Type B pancreatic cell (in vitro differentiated cells): ENCODE measurements around the gene KRT12. TPM values are rescaled to one million over a fixed set of nuclear protein-coding genes. Genes with fewer than 3 reads are reported as not detected.
"Not testable (repeated sequence)": the region's sequence is repeated elsewhere in the genome, so short reads cannot be mapped to it uniquely, and the experiment has no call there.

Source experiments
- DNase-seq: peaks from one replicate; pipeline ENCODE4 v3.0.0; 2021; ENCODE audit warnings: mixed read lengths; ENCODE audit not compliant: unreplicated experiment; ENCODE audit errors: extremely low spot score
- H3K27ac Mint-ChIP-seq: 2 replicates; pipeline ENCODE4 v1.8.0; 2021; ENCODE audit warnings: mild to moderate bottlenecking, mixed read lengths
- H3K27me3 Mint-ChIP-seq: 2 replicates; pipeline ENCODE4 v1.8.0; 2021; ENCODE audit warnings: mixed read lengths
- H3K36me3 Mint-ChIP-seq: 2 replicates; pipeline ENCODE4 v1.8.0; 2021; ENCODE audit warnings: mixed read lengths
- H3K4me1 Mint-ChIP-seq: one replicate; pipeline ENCODE4 v1.8.0; 2021; ENCODE audit warnings: mixed read lengths; ENCODE audit not compliant: unreplicated experiment
- H3K4me3 Mint-ChIP-seq: 2 replicates; pipeline ENCODE4 v1.8.0; 2021; ENCODE audit warnings: mild to moderate bottlenecking, mixed read lengths
- H3K9me3 Mint-ChIP-seq: 2 replicates; pipeline ENCODE4 v1.8.0; 2021; ENCODE audit warnings: mixed read lengths
- total RNA-seq: library from RNA; stranded (reverse); gene quantifications from 2 replicates; pipeline ENCODE4 v1.2.1, GENCODE V29; 2021; ENCODE audit warnings: low replicate concordance
- TF ChIP-seq, protein P1 (sequence below): fragments of 200-600 bp; sonication (generic); conservative IDR thresholded peaks from 2 replicates; pipeline ENCODE4 v1.5.0; 2021; ENCODE audit warnings: antibody characterized with exemption, mild to moderate bottlenecking

KRT12 gene
- total RNA-seq, 1 donor from 2014 or later, result not detected

DNA sequence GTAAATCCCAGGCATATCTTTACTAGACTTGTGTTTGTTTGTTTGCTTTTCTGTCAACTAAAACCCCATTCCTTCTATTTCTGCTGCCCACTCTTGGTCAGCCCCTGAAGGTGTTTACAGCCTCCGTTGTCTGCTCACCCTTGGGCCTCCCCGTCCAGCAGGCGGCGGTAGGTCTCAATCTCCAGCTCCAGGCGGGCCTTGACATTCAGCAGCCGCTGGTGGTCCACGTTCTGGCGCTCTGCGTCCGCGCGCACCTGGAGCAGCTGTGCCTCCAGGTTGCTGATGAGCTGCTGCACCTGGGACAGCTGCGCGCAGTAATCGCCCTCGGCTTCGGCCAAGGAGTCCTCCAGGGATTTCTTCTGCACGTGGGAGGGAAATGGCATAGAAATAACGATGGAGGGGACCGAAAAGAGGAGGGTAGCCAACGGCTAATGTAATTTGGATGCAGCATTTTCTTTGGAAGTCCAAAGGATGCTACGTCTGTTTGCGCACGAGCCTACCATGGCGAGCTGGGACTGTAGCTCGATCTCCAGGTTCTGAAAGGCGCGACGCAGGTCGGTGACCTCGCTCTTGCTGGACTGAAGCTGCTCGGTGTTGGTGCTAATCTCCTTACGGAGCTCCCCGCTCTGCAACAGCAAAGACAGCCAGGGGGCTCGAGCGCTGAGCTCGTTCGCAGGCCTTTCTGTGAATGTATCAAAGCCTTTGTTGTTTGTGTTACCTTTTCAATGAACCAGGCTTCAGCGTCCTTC lies 3.9 kb downstream of the KRT12 start:
- Mint-ChIP-seq H3K4me3 (no peak overlapping the region), H3K27ac (no peak overlapping the region)

DNA sequence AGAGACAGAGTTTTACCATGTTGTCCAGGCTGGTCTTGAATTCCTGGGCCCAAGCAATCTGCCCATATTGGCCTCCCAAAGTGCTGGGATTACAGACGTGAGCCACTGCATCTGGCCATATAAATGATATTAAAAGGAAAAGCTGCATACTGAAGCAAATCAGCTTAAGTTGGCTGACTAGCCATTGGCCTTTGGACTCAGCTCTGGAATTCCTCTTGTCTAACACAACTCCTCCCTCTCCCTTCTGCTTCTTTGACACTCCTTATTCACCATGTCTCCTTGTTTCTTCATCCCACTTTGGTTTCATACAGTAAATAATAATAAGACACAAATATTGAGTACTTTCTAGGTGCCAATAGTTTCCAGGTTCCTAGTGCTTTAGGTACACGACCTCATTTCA lies 7.5 kb downstream of the KRT12 start:
- Mint-ChIP-seq H3K27me3 (no peaks in the 10 kb centered on the region), H3K36me3 (no peaks in the 10 kb centered on the region), H3K4me3 (no peak overlapping the region), H3K4me1 (peaks cover 25% of the 10 kb centered on the region), H3K9me3 (no peaks in the 10 kb centered on the region), H3K27ac (peak overlapping the region; percentile 3)
- TF ChIP-seq, protein P1, sequence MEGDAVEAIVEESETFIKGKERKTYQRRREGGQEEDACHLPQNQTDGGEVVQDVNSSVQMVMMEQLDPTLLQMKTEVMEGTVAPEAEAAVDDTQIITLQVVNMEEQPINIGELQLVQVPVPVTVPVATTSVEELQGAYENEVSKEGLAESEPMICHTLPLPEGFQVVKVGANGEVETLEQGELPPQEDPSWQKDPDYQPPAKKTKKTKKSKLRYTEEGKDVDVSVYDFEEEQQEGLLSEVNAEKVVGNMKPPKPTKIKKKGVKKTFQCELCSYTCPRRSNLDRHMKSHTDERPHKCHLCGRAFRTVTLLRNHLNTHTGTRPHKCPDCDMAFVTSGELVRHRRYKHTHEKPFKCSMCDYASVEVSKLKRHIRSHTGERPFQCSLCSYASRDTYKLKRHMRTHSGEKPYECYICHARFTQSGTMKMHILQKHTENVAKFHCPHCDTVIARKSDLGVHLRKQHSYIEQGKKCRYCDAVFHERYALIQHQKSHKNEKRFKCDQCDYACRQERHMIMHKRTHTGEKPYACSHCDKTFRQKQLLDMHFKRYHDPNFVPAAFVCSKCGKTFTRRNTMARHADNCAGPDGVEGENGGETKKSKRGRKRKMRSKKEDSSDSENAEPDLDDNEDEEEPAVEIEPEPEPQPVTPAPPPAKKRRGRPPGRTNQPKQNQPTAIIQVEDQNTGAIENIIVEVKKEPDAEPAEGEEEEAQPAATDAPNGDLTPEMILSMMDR, result no peak
- no peak for DNase-seq

More for the DNA sequence above, 3.9 kb downstream of the KRT12 start:
- H3K36me3 Mint-ChIP-seq, result no peaks in the 10 kb centered on the region
- H3K9me3 Mint-ChIP-seq, result no peaks in the 10 kb centered on the region
- TF ChIP-seq, protein P1, result peak; percentile 56
- DNase-seq, result no peak
- peaks cover 13% of the 10 kb centered on the region for H3K4me1 Mint-ChIP-seq
- no peaks in the 10 kb centered on the region for H3K27me3 Mint-ChIP-seq

DNA sequence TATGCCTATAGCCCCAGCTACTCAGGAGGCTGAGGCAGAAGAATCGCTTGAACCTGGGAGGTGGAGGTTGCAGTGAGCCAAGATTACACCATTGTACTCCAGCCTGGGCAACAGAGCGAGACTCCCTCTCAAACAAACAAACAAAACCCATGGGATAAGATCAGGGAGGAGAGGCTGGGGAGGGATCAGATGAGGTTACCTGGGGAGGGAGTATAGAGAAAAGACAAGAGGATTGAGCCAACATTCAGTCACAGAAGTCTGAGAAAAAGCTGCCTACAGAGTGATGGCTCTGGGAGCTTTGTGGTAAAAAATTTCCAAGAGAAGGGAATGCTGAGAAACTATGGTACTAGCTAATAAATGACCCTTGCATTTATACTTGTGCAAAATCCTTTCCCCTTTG lies 8.4 kb downstream of the KRT12 start:
- peaks cover 26% of the 10 kb centered on the region for H3K4me1 Mint-ChIP-seq
- not testable (repeated sequence) for H3K27me3 Mint-ChIP-seq, DNase-seq, H3K36me3 Mint-ChIP-seq, H3K9me3 Mint-ChIP-seq, H3K4me3 Mint-ChIP-seq
- peak overlapping the region; percentile 8 for H3K27ac Mint-ChIP-seq

DNA sequence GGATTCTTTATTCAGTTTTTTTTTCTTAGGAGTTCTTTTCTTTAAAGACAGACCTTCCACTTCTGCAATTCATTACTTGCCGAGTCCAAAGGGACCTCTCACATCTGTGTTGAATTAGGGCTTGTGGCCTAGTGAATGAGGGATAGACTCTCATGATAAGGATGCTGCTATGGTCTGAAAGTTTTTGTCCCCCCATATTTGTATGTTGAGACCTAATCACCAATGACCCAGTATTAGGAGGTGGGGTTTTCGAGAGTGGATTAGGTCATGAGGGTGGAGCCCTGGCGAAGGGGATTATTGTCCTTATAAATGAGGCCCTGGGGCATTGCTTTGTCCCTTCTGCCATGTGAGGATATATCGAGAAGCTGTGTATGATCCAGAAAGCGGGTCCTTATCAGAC lies 9.5 kb downstream of the KRT12 start:
- Mint-ChIP-seq H3K27me3 (no peaks in the 10 kb centered on the region), H3K4me1 (peaks cover 32% of the 10 kb centered on the region), H3K27ac (peak overlapping the region; percentile 84), H3K36me3 (no peaks in the 10 kb centered on the region), H3K4me3 (peak overlapping the region; percentile 48), H3K9me3 (no peaks in the 10 kb centered on the region)
- DNase-seq, result no peak
- TF ChIP-seq, protein P1, result no peak

DNA sequence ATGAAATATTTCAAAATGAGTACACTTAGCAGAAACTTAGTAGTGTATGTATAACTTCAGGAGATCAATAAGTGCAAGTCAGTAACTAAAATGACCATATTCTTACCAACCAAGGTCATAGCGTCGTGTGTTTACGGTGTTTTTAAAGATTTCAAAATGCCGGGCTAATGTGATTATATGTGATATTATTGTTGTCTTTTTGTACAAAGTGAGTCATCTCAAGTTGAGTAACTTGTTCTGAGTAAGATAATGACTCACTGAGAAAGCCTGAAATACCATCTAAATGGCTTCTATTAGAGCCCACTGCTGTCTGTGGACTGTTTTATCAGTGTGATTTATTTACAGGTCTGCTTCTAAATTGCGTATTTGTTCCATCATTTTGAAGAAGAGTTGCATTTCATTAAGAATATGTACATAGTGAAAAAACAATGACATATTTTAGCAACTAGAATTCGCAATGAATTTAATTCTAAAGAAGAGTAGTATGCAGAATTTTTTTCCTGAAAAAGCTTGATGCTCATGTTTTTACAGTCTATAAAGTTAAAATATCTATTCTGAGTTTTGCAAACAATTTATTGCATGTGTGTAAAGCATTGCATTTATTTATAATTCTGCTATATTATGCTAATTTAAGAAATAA lies 12.7 kb downstream of the KRT12 start:
- H3K27me3 Mint-ChIP-seq, result no peaks in the 10 kb centered on the region
- DNase-seq, result no peak
- H3K4me3 Mint-ChIP-seq, result peak overlapping the region; percentile 21
- H3K27ac Mint-ChIP-seq, result peak overlapping the region; percentile 48
- peaks cover 31% of the 10 kb centered on the region for H3K4me1 Mint-ChIP-seq
- H3K9me3 Mint-ChIP-seq, result no peaks in the 10 kb centered on the region
- TF ChIP-seq, protein P1, result no peak
- no peaks in the 10 kb centered on the region for H3K36me3 Mint-ChIP-seq

DNA sequence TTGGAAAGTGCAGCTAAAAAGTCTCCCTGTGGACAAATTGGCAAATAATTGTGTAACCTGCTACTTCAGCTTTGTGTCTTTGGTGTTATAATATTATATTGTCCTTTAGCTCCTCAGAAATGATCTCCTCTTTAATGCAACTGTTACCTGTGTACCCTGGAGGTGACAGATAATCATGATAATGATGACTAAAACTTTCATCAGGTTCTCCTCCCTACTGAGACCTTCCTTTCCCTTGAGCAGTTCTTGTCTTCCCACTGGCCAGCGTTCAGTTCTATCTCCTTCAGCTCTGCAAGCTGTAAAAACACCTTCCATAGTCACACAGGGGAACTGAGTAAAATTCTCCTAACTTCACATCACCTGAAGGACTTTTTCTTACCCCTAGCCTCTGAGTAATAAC lies 14.7 kb downstream of the KRT12 start:
- peak overlapping the region; percentile 90 for H3K27ac Mint-ChIP-seq
- TF ChIP-seq, protein P1, result no peak
- no peaks in the 10 kb centered on the region for H3K36me3 Mint-ChIP-seq
- DNase-seq, result no peak
- H3K4me1 Mint-ChIP-seq, result peaks cover 23% of the 10 kb centered on the region
- no peaks in the 10 kb centered on the region for H3K9me3 Mint-ChIP-seq
- H3K27me3 Mint-ChIP-seq, result no peaks in the 10 kb centered on the region
- H3K4me3 Mint-ChIP-seq, result peak overlapping the region; percentile 68
